Tibial nerve (tissue), 4 donors: ENCODE data around the gene HLA-DRB5.

ENCODE experiments used
- CTCF ChIP-seq, 5 experiments: fragments of 200-600 bp in 3 of 5; fragments of 450-650 bp in 2 of 5; sonication (generic) in 3 of 5; IDR thresholded peaks; one replicate each; pipeline ENCODE4 v1.5.1; 2016 to 2019; ENCODE audit warnings: antibody characterized with exemption in 5 of 5, mild to moderate bottlenecking in 3 of 5, moderate library complexity in 2 of 5
- EP300 ChIP-seq, 2 donors: sonication (generic); formaldehyde crosslinking; IDR thresholded peaks; one replicate each; pipeline ENCODE4 v1.6.1; 2017; ENCODE audit warnings: antibody characterized with exemption in 2 of 2, mild to moderate bottlenecking in 1 of 2
- POLR2A ChIP-seq, 2 donors: fragments of 450-650 bp; IDR thresholded peaks; one replicate each; pipeline ENCODE4 v1.6.1; 2017; ENCODE audit warnings: antibody characterized with exemption in 2 of 2, mild to moderate bottlenecking in 2 of 2, moderate library complexity in 2 of 2

- TF ChIP-seq CTCF (IDR thresholded peaks at IDR 0.05) (no peak), POLR2A (IDR thresholded peaks at IDR 0.05) (no peak), EP300 (IDR thresholded peaks at IDR 0.05) (no peak)
Measured at GRCh38 chr6:32559747-32560146, 29.7 kb upstream of the HLA-DRB5 start.
